Spleen (tissue), 11 donors: ENCODE results near the gene VDAC1. TPM values are rescaled to one million over a fixed set of nuclear protein-coding genes. Genes with fewer than 3 reads are reported as not detected.

Source experiments
- DNase-seq: peaks from one replicate; pipeline ENCODE4 v3.0.0-alpha.2; 2020
- H3K27ac ChIP-seq, 8 donors: fragments of 200-600 bp; sonication (generic) in 7 of 8; 1 replicate in 4 of 8; 2 replicates in 4 of 8; pipeline versions ENCODE4 v1.5.0 to v1.8.0; 2016 to 2021; ENCODE audit warnings: inconsistent platforms in 4 of 8, mild to moderate bottlenecking in 4 of 8, moderate library complexity in 1 of 8
- H3K27me3 ChIP-seq, 7 donors: fragments of 200-600 bp; sonication (generic) in 6 of 7; replicated peaks in 1 of 7; 1 replicate in 4 of 7; 2 replicates in 3 of 7; pipeline versions ENCODE4 v1.5.0 to v1.8.0; 2016 to 2021; ENCODE audit warnings: inconsistent platforms in 3 of 7, mild to moderate bottlenecking in 1 of 7
- H3K36me3 ChIP-seq, 6 donors: fragments of 200-600 bp; sonication (generic) in 5 of 6; 1 replicate in 4 of 6; 2 replicates in 2 of 6; pipeline versions ENCODE4 v1.5.0 to v1.8.0; 2016 to 2021; ENCODE audit warnings: inconsistent platforms in 2 of 6
- H3K4me1 ChIP-seq, 6 donors: fragments of 200-600 bp; sonication (generic) in 5 of 6; 1 replicate in 3 of 6; 2 replicates in 3 of 6; pipeline versions ENCODE4 v1.5.0 to v1.8.0; 2016 to 2021; ENCODE audit warnings: inconsistent platforms in 3 of 6
- H3K4me3 ChIP-seq, 8 donors: fragments of 200-600 bp; sonication (generic) in 7 of 8; 1 replicate in 4 of 8; 2 replicates in 4 of 8; pipeline versions ENCODE4 v1.5.0 to v1.8.0; 2016 to 2021; ENCODE audit warnings: inconsistent platforms in 4 of 8, mild to moderate bottlenecking in 4 of 8, moderate library complexity in 2 of 8
- H3K9me3 ChIP-seq, 8 donors: fragments of 200-600 bp; sonication (generic) in 7 of 8; 1 replicate in 4 of 8; 2 replicates in 4 of 8; pipeline versions ENCODE4 v1.5.0 to v1.8.0; 2016 to 2021; ENCODE audit warnings: inconsistent platforms in 4 of 8
- POLR2A ChIP-seq, 3 donors: fragments of 450-650 bp; IDR thresholded peaks; one replicate each; pipeline ENCODE4 v1.5.1; 2017; ENCODE audit warnings: antibody characterized with exemption in 3 of 3, mild to moderate bottlenecking in 1 of 3
- POLR2AphosphoS5 ChIP-seq, 3 donors: sonication (generic); formaldehyde crosslinking; IDR thresholded peaks; one replicate each; pipeline ENCODE4 v1.5.1; 2017; ENCODE audit warnings: antibody characterized with exemption in 3 of 3
- WGBS, 5 donors: extraction: QIAGEN DNeasy Blood & Tissue Kit in 3 of 5; methylation state at CpG; one replicate each; pipeline versions ENCODE4 v1.1.5 to v1.1.7; 2013 to 2018; 5-methylcytosine and 5-hydroxymethylcytosine counted together
- intact Hi-C: fragments of 100-400 bp; cut with DNase I; formaldehyde crosslinking; loops from one replicate; pipeline ENCODE4 v1.15.0; 2023; ENCODE audit warnings: low total_unique reads
- polyA plus RNA-seq, 3 donors: library from polyadenylated mRNA; stranded (reverse); fragments of 200-250 nt; gene quantifications; one replicate each; pipeline ENCODE4 v1.2.1, GENCODE V29; 2013
- total RNA-seq, 7 donors: library from RNA; depleted of rRNA in 3 of 7; stranded (reverse); fragments of >200 nt in 3 of 7; fragmentation: NEBNext Ultra II Directional in 4 of 7; extraction: Animal tissue kit (Norgen Biotek cat#: 25700) in 4 of 7; gene quantifications; one replicate each; pipeline versions ENCODE4 v1.1.0 to v1.2.1, GENCODE V29; 2016 to 2021
- TF ChIP-seq, protein P1 (sequence below), 11 experiments: fragments of 200-600 bp in 7 of 11; fragments of 450-650 bp in 4 of 11; sonication (generic) in 4 of 11; IDR thresholded peaks in 8 of 11; conservative IDR thresholded peaks in 3 of 11; 1 replicate in 7 of 11; 2 replicates in 4 of 11; pipeline versions ENCODE4 v1.4.0 to v1.8.0; 2016 to 2021; ENCODE audit warnings: antibody characterized with exemption in 11 of 11, inconsistent platforms in 4 of 11, mild to moderate bottlenecking in 1 of 11
- donor health status: healthy with polysubstance abuse.
- donor health status: DM: no; HTN: no; CAD: no; lungs with moderate emphysema.
- donor health status: DM: no; HTN: no; CAD: no.
- donor health status: Bipolar disorder and iron deficiency.
- donor health status: healthy.
- donor health status: DM: no; HTN: no; CAD: no.
- donor health status: DM: yes; HTN: yes; CAD: no.

The VDAC1 gene
- total and polyA plus RNA-seq, 10 donors = 53.3 to 100 (median 84.7) TPM

GRCh38 chr5:133926489-133927299 lies 78.1 kb downstream of the VDAC1 start:
- 80 to 92% (median 89%) methylated on average over 13 to 17 of the region's 17 CpGs for WGBS, 5 donors
- peaks cover 8 to 37% (median 30%) of the 10 kb centered on the region in 6 donors for H3K4me1 ChIP-seq
- H3K9me3 ChIP-seq = no peaks in the 10 kb centered on the region
- H3K27me3 ChIP-seq = no peaks in the 10 kb centered on the region
- H3K4me3 ChIP-seq = no peak overlapping the region
- intact Hi-C loops = no loop called here
- no peaks in the 10 kb centered on the region for H3K36me3 ChIP-seq
- H3K27ac ChIP-seq = peak overlapping the region in 1 of 8 donors; percentile 30
- DNase-seq = no peak
- TF ChIP-seq POLR2A (IDR thresholded peaks at IDR 0.05) = no peak
- TF ChIP-seq, protein P1, sequence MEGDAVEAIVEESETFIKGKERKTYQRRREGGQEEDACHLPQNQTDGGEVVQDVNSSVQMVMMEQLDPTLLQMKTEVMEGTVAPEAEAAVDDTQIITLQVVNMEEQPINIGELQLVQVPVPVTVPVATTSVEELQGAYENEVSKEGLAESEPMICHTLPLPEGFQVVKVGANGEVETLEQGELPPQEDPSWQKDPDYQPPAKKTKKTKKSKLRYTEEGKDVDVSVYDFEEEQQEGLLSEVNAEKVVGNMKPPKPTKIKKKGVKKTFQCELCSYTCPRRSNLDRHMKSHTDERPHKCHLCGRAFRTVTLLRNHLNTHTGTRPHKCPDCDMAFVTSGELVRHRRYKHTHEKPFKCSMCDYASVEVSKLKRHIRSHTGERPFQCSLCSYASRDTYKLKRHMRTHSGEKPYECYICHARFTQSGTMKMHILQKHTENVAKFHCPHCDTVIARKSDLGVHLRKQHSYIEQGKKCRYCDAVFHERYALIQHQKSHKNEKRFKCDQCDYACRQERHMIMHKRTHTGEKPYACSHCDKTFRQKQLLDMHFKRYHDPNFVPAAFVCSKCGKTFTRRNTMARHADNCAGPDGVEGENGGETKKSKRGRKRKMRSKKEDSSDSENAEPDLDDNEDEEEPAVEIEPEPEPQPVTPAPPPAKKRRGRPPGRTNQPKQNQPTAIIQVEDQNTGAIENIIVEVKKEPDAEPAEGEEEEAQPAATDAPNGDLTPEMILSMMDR (IDR thresholded peaks at IDR 0.05 in 8 of 11, conservative IDR thresholded peaks at IDR 0.05 in 3 of 11) = no peak
- no peak for TF ChIP-seq POLR2AphosphoS5 (IDR thresholded peaks at IDR 0.05)

DNA sequence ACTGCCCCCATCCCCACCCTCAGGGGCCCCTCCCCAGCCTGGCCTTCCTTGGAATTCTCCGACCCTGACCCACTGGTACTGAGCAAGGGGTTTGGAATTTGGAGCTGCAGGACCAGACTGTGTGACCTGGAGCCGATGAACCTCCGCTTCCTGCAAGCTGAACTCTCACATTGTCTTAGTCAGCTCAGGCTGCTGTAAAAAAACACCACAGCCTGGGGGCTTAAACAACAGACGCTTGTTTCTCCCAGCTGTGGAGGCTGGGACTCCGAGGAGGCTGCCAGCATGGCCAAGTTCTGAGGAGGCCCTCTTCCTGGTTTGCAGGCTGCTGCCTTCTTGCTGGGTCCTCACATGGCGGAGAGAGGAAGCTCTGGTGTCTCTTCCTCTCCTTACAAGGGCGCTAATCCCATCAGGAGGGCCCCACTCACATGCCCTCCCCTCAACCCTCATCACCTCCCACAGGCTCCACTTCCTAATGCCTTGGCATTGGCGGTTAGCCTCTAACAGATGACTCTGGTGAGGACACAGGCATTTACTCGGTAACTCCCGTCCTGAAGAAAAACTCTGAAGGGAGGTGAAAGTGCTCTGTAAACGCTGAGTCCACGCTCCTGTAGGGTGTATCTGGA lies 78.8 kb downstream of the VDAC1 start:
- intact Hi-C loops = no loop called here
- WGBS, 5 donors = 85 to 96% (median 91%) methylated on average over 7 to 12 of the region's 12 CpGs
- Histone ChIP-seq H3K36me3 (no peaks in the 10 kb centered on the region), H3K27ac (no peak overlapping the region), H3K4me3 (no peak overlapping the region), H3K9me3 (no peaks in the 10 kb centered on the region), H3K4me1 (peaks cover 5 to 30% (median 24%) of the 10 kb centered on the region in 6 donors), H3K27me3 (no peaks in the 10 kb centered on the region)
- DNase-seq = no peak
- TF ChIP-seq, protein P1 (IDR thresholded peaks at IDR 0.05 in 8 of 11, conservative IDR thresholded peaks at IDR 0.05 in 3 of 11) = no peak

DNA sequence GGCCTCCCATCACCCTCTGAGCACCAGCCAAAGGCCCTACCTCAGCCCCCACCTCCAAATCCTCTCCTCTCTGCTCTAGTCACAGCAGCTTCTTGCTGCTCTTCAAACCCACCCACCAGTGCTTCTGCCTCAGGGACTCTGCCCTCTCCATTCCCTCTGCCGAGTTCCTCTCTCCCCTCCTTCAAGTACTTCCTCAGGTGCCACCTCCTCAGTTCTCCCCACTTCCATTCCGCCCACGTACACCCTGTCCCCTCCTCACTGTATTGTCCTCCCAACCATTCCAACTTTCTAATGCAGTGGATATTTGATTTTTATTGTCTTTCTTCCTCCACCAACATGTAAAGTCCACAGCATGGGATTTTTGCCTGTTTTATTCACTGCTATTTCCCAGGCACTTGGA lies 79.5 kb downstream of the VDAC1 start:
- Histone ChIP-seq H3K27me3 (no peaks in the 10 kb centered on the region), H3K27ac (no peak overlapping the region), H3K4me1 (peaks cover 0 to 23% (median 17%) of the 10 kb centered on the region in 6 donors), H3K4me3 (no peak overlapping the region), H3K9me3 (no peaks in the 10 kb centered on the region), H3K36me3 (no peaks in the 10 kb centered on the region)
- TF ChIP-seq POLR2AphosphoS5 (IDR thresholded peaks at IDR 0.05) (no peak), POLR2A (IDR thresholded peaks at IDR 0.05) (no peak)
- TF ChIP-seq, protein P1 (IDR thresholded peaks at IDR 0.05 in 8 of 11, conservative IDR thresholded peaks at IDR 0.05 in 3 of 11) = no peak
- no peak for DNase-seq
- intact Hi-C loops = no loop called here
- WGBS, 5 donors = 71 to 80% (median 74%) methylated on average over 3 of the region's 3 CpGs

GRCh38 chr5:133924221-133924920 lies 80.4 kb downstream of the VDAC1 start:
- Histone ChIP-seq H3K4me3 (no peak overlapping the region), H3K27me3 (no peaks in the 10 kb centered on the region), H3K36me3 (no peaks in the 10 kb centered on the region), H3K9me3 (no peaks in the 10 kb centered on the region), H3K4me1 (peaks cover 0 to 20% (median 9%) of the 10 kb centered on the region in 6 donors), H3K27ac (no peak overlapping the region)
- no peak for DNase-seq
- TF ChIP-seq, protein P1 (IDR thresholded peaks at IDR 0.05 in 8 of 11, conservative IDR thresholded peaks at IDR 0.05 in 3 of 11) = no peak
- TF ChIP-seq POLR2A (IDR thresholded peaks at IDR 0.05) = no peak
- no peak for TF ChIP-seq POLR2AphosphoS5 (IDR thresholded peaks at IDR 0.05)
- 51 to 66% (median 62%) methylated on average over 5 of the region's 5 CpGs for WGBS, 5 donors
- intact Hi-C loops = no loop called here
